NCI-H748 treated with DMSO at 0.1 percent for 48 hours (cell line): ENCODE data around the gene ABCC8.

Experiments used
- DNase-seq: peaks from one replicate; lab custom pipeline; 2025; lab: John Stamatoyannopoulos, UW

The ABCC8 gene

GRCh38 chr11:17386331-17387084 lies 90.1 kb downstream of the ABCC8 start:
- DNase-seq = no peak

GRCh38 chr11:17385926-17386325 lies 90.7 kb downstream of the ABCC8 start:
- no peak for DNase-seq

- no peak for DNase-seq
These were observed 91.2 kb downstream of the ABCC8 start for GRCh38 chr11:17385492-17385891.

DNA sequence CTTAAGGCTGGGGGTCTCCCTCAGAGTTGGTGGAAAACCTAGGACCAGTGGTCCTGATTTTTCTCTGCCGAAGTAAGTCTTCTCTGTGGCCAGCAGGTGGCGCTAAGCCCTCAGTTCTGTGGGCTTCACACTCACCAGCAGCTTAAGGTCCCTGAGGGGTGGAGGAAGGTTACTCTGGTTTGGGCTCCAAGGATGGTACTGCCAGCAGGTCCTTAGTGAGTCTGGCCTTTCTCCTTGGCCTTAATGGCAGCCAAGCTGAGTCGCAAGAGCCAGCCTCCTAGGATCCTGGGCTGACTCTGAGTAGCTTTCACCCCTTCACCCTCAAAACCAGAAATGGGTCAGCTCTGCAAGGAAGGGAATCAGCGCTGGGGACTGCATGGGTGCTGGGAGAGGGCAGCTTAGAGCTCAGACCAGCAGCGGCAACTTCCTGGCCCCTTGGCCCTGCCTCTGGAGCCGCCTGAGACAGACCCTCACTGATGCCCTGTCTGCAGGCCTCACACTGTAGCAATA lies 92.6 kb downstream of the ABCC8 start:
- peak; percentile 51 for DNase-seq

DNA sequence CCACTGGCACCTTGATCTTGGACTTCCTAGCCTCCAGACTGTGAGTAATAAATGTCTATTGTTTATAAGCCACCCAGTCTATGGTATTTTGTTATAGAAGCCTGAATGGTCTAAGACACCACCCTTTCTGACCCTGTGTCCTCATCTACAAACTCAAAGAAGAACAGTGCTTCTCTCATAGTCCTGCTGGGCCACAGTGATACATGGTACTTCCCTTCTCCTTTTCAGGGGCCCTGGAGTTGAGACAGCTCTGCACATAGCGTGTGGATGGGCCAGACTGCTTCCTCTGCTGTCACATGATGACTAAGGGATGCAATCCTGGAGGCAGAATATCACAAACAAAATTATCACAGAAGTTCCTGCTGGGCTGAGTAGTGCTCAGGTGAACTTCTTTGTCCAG lies 93.2 kb downstream of the ABCC8 start:
- no peak for DNase-seq

DNA sequence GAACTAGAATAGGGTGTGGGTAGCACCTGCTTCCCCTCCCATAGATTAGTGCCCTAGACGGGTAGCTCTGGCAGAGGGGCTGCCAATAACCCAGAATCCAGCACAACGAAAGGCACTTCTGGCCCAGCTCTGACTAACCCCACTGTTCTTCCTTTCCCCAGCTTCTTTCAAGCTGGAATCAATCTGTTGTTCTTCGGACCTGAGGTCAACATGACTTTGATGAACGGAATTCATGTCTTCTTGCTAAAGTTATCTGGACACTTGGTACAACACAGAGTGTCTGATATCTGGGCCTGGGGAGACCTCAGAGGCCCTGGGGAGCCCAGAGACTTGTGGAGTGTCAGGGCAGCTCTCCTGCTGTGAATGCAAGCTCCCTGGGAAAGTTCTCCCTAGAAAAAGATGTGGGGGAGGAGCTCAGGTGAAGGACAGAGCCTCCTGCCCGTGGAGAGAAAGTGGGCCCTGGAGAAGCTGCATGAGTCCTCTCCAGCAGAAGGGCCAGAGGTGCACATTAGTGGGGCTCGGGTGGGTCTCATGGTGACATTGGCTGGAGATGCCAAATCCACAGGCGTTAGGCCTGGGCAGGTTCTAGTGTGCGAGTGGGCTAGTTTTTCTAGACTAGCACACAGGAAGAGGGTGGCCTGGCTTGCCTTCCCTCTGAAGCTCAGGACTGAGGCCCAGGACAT lies 94.5 kb downstream of the ABCC8 start:
- no peak for DNase-seq

GRCh38 chr11:17381156-17381555 lies 95.5 kb downstream of the ABCC8 start:
- DNase-seq = no peak

DNA sequence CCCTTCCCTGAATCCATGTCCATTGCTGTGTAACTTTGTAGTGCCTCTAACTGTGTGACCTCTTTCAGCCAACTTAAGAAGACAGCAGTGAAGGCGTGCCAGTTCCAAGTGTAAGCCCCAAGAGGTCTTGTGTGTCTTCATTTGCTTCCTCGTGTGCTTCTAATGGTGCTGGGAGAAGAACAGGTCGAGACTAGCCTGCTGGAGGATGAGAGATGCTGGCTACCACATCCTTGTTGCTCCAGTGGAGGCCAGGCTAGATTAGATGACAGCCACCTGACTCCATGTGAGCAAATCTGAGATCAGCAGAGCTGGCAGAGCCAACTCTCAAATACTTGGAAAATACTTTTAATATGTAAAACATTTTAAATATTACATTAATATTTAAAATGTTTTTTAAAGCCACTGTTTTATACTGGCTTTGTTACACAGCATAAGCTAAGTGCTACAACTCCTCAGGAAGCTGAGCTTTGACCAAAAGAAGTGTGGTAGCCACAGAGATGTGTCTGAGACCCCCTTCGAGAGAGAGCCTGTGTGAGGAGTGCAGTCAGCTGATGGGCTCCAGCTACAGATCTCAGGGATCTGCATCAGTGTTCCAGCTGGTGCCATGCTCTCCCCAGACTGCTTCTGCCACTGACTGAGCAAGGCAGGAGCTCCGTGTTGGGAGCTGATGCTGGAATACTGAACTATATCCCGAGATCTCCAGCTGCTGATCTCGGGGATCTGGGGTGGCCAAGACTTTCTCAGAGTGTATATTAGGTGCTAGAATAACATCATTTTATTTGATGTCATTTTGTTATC lies 97.1 kb downstream of the ABCC8 start:
- DNase-seq = no peak

DNA sequence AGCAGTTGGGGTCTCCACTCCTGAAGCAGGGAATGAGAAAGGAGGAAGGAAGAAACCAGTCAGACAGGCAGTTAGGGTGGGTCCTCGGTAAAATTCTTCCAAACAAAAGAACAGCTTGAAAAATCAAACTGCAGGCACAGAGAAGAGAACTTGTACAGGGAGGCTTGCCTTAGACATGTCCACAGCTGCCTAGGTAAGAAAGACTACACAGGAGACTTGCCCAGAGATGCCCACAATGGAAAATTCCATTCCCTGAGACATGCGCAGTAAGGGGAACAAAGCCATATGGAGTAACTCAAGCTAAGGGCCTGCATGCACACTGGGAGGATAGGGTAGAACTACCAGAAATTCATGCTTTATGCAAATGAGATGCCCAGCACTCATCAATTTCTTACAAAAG lies 98.0 kb downstream of the ABCC8 start:
- DNase-seq = no peak

DNA sequence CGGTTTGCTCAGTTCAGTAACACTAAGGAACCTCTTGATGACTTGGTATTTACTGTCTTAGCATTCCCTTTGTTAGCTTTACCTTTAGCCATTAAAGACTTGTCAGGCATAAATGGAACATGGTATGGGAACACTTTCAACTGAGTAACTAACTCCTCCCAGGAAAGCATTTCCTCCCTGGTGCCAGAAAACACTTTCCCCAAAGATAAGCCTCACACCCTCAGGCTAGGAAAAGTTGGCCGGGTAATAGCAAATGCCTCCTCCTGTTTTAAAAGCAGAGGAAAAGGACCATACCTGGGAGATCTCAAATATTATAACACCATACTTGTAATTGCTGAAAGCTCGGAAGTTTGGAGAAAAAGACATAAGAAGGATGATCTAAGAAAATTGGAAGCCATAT lies 100.2 kb downstream of the ABCC8 start:
- DNase-seq = no peak

DNA sequence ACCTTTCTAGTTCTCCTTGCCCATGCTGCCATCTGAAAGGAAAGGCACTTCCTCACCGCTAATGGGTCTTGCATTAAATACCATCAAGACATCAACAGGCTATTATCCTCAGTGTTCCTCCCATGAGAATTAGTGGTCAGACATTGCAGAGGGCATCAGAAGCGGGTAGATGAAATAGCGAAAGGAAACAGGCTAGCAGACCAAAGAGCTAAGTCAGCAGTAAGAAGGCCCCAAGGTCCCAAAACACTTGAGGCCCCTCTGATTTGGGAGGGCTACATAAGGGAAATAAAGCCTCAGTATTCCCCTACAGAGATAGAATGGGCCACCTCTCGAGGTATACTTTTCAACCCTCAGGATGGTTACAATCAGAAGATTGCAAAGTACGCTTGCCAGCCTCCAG lies 101.1 kb downstream of the ABCC8 start:
- no peak for DNase-seq

DNA sequence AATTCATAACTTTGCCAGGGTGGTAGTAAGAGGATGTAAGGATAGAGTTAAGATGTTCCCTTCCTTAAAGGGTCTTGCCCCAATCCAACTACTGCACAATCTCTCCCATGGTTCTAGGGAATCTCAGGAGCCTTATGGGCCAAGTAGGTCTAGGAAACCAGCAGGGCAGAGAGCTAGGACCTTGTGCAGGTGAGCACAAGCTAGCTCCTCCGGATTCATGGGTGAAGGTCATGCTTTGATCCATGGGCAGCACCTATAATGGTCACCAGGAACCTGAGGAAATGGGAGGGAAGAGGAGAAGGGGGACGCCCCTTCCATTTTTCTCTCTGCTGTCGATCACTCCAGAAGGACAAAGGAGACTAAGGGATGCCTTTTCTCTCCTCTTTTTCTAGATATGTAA lies 105.0 kb downstream of the ABCC8 start:
- DNase-seq = no peak

DNA sequence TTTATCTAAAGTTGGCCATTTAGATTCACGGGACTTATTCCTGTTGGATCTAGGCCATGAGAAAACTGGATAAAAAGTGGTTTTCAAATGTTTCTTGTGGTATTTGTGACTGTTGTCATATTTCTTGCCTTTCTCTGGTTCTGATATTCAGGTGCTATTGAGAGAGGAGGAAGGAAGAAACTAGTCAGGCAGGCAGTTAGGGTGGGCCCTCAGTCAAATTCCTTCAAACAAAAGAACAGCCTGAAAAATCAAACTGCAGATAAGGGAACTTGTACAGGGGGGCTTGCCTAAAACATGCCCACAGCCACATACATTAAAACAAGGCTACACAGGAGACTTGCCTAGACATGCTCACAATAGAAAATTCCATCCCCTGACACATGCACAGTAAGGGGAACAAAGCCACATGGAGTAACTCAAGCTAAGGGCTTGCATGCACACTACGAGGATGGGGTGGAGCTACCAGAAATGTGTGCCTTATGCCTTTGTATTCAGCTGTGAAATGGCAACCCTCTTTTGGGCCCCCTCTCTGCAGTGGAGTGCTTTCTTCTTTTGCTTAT lies 106.9 kb downstream of the ABCC8 start:
- DNase-seq = no peak

DNA sequence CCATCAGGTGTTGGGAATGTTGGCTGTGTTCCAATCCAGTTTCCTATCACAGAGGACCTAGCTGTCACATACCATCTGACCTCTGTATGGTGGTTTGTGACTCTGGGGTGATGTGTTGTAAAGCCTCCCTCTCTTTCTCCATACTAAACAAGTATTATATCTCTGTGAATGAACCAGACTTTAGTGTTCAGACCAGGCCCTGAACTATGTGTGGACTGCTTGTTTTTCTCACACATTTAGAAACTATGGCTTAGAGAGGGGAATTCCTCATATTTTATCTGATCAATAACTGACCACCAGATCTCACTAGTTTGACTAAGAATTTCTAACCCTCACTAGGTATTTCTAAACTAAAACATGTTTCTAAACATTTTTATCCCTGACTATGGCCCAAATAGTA lies 107.6 kb downstream of the ABCC8 start:
- no peak for DNase-seq

- no peak for DNase-seq
These were observed 108.1 kb downstream of the ABCC8 start for GRCh38 chr11:17368551-17368950.

GRCh38 chr11:17366495-17366894 lies 110.2 kb downstream of the ABCC8 start:
- DNase-seq = no peak

DNA sequence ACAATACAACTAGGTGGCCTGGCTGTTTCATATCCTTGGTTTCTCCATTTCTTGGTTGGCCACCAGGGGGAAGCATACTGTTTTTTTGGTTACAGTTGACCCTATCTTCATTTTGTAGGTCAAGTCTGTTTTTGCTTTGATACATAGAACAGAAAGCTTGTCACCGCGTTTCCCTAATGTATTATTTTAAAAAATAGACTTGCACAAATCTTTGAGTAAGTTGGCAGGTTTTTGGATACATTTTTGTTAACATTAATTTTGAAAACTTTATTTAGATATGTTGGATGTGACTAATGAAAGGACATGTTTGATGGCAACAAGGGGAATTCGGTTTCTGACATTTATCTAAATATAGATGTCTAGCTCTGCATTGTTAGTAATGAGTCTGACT lies 122.0 kb downstream of the ABCC8 start:
- DNase-seq = peak; percentile 66

GRCh38 chr11:17353821-17354600 lies 122.6 kb downstream of the ABCC8 start:
- peak; percentile 75 for DNase-seq

DNA sequence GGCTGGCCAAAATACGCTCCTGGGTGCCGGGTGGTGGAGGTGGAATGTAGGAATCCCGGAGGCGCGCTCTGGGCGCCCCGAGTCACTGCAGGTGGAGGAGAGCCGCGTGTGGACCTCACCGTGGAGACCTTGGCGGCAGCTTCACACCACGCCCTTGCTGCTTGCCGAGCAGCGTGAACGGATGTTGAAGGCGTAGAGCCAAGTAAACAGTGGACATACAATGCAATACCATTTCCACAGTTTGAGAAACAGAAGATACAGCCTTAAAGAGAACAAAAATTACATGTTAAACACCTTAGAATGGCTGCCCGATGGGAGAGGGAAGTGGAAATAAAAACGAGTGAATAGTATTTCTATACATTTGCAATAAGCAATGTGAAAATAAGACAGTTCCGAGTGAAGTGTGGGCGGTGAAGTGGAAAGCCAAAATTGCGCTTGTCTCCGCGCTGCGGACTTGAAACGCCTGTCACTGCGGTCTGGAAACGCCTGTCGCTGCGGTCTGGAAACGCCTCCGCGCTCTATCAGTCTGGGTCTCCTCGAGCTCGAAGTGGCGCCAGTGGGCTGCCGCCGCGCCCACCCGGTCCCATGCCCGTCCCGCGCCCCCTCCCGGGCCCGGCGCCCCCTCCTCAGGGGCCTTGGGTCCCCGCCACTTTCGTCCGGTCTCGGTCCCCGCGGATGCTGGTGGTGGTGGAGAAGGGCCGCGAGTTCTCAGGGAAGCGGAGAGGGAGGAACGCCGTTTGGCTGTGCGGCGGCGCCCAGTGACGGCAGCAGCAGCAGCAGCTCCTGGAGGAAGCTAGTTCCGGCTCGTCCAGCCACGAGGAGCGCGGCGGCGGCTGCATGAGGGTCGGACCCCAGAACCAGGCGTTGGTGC lies 123.5 kb downstream of the ABCC8 start:
- DNase-seq = peak; percentile 82

- peak; percentile 57 for DNase-seq
These were observed 125.0 kb downstream of the ABCC8 start, which contains the start of gene NCR3LG1 for GRCh38 chr11:17351510-17352176. Gene NCR3LG1, plus strand, starts transcription at chr11:17351800. Its CDS starts 170 bp downstream, at chr11:17351970.
